HFF-Myc (cell line): ENCODE measurements around the gene SNCAIP.

Experiments
- DNase-seq: peaks from one replicate; pipeline ENCODE4 v3.0.0-alpha.2; 2011; ENCODE audit warnings: low read depth; ENCODE audit errors: extremely low read depth
- H3K4me3 ChIP-seq: replicated peaks from 2 replicates; pipeline ENCODE4 v1.5.1; 2011; ENCODE audit warnings: low read depth, mild to moderate bottlenecking, control low read depth, low read length
- CTCF ChIP-seq: IDR thresholded peaks from 2 replicates; pipeline ENCODE4 v1.5.1; 2012; ENCODE audit warnings: mild to moderate bottlenecking, low read depth, low read length, control low read depth; ENCODE audit errors: missing control alignments

The SNCAIP gene

GRCh38 chr5:122419142-122419894, 107.3 kb downstream of the SNCAIP start:
- no peak for TF ChIP-seq CTCF
- DNase-seq: no peak
- no peak overlapping the region for H3K4me3 ChIP-seq

DNA sequence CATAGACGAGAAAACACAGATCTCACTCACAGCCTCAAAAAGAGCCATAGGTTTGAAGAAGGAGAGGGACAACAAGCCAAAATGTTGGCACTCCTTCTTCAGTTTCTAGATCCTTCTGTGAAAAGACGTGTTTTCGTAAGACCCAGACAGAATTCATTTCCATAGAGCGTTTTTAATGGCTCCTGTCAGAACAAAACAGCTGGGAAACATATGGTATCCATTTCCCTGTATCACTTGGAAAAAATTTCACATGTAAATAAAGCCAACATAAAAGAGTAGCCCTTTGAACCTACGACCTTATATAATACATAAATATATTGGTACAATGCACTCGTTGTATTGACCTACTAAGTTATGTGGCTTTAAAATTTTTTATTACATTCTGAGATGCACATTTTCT, 108.1 kb downstream of the SNCAIP start:
- TF ChIP-seq CTCF: no peak
- DNase-seq: no peak
- no peak overlapping the region for H3K4me3 ChIP-seq

DNA sequence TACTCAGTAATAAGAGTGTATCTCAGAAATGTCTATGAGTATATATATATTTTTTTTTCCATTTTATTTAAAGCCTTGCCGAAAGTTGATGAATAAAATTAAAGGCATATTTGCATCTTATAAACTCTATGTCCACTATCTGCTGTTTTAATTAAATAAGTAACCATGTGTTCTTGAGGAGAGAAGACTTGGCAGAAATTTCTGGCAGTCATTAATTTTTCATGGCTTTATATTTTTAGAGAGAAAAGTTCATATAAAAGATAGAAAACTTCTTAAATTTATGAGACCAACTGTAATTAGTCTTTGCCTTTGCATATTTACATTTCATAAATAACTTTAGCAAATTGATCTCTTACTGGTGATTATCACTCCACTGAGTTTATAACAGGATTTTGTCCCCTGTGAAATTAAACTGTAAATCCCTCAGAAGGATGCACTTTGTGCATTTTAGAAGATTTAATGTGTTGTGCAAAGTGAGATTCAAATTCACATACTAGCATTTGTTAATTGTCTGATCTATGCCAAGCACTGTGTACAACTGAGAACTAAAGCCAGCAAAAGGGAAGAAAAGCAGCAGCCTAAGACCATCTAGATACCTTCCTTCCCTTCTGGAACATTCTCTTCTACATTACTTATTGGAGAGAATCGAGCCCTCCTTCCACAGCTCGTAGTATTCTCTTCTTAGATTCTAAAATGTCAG, 108.7 kb downstream of the SNCAIP start:
- H3K4me3 ChIP-seq: no peak overlapping the region
- DNase-seq: no peak
- no peak for TF ChIP-seq CTCF

GRCh38 chr5:122421374-122422079, 109.5 kb downstream of the SNCAIP start:
- no peak for TF ChIP-seq CTCF
- DNase-seq: no peak
- H3K4me3 ChIP-seq: no peak overlapping the region

DNA sequence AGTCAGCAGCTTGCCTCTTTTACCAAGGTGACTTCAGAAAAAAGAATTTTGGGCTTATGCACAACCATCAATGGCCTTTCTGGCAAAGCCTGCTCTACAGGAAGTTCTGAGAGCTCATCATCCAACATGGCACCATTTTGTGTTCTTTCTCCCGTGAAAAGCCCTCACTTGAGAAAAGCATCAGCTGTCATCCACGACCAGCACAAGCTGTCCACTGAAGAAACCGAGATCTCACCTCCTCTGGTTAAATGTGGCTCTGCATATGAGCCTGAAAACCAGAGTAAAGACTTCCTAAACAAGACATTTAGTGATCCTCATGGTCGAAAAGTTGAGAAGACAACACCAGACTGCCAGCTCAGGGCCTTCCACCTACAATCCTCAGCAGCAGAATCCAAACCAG, 111.2 kb downstream of the SNCAIP start:
- TF ChIP-seq CTCF: no peak
- no peak for DNase-seq
- H3K4me3 ChIP-seq: no peak overlapping the region

DNA sequence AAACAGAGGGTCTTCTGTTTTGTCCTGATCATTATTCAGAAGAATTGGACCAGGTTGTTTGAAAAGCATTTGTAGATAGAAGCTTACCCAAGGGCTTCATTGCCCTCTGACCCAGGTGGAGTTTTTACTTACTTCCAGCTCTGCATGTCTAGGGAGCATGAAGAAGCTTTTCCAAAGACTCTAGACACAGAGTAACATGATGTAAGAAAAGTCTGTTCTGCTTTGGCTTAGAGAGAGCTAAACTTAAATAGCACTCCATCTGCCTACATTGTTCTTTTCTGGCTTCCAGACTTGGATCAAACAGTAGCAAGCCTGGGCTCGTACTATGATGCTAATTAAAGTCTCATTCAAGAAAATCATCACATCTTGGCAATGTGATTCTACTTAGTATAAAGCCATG, 112.1 kb downstream of the SNCAIP start:
- DNase-seq: no peak
- H3K4me3 ChIP-seq: no peak overlapping the region
- no peak for TF ChIP-seq CTCF
